ENCODE measurements around the gene SYT12. TPM values are rescaled to one million over a fixed set of nuclear protein-coding genes. Genes with fewer than 3 reads are reported as not detected.

The SYT12 gene
- total and polyA plus RNA-seq, 2 of the 13 experiments (the other 11 are each of a cell fraction or from before 2014, with no cell fraction given), result 0.01 to 0.02 TPM

- TF ChIP-seq, protein P1, sequence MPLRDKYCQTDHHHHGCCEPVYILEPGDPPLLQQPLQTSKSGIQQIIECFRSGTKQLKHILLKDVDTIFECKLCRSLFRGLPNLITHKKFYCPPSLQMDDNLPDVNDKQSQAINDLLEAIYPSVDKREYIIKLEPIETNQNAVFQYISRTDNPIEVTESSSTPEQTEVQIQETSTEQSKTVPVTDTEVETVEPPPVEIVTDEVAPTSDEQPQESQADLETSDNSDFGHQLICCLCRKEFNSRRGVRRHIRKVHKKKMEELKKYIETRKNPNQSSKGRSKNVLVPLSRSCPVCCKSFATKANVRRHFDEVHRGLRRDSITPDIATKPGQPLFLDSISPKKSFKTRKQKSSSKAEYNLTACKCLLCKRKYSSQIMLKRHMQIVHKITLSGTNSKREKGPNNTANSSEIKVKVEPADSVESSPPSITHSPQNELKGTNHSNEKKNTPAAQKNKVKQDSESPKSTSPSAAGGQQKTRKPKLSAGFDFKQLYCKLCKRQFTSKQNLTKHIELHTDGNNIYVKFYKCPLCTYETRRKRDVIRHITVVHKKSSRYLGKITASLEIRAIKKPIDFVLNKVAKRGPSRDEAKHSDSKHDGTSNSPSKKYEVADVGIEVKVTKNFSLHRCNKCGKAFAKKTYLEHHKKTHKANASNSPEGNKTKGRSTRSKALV (CRISPR knock-in tag; IDR thresholded peaks at IDR 0.05), result no peak
- 0 out of 2 replicates have a peak, but pooled peaks have one; percentile 26 for TF ChIP-seq FOXA1 (IDR thresholded peaks at IDR 0.05)
- peak; percentile 84 for TF ChIP-seq FOXA1 (CRISPR knock-in tag; IDR thresholded peaks at IDR 0.05)
- TF ChIP-seq ZNF275 (CRISPR knock-in tag; IDR thresholded peaks at IDR 0.05; ENCODE audit: borderline replicate concordance), result no peak
- TF ChIP-seq AHDC1 (CRISPR knock-in tag; IDR thresholded peaks at IDR 0.05; ENCODE audit: borderline replicate concordance), result no peak
- TF ChIP-seq CHCHD3 (CRISPR knock-in tag; IDR thresholded peaks at IDR 0.05), result no peak
- no peak for TF ChIP-seq JDP2 (CRISPR knock-in tag; IDR thresholded peaks at IDR 0.05; ENCODE audit: borderline replicate concordance)
- no peak for TF ChIP-seq FOXP1 (IDR thresholded peaks at IDR 0.05)
- peak; percentile 66; the same call in 1 of the 2 replicates for TF ChIP-seq FOXP1 (CRISPR knock-in tag; IDR thresholded peaks at IDR 0.05)
- no peak for TF ChIP-seq CCAR2 (optimal IDR thresholded peaks at IDR 0.05; ENCODE audit: low read depth, low read length)
- no peak for TF ChIP-seq KLF12 (CRISPR knock-in tag; IDR thresholded peaks at IDR 0.05; ENCODE audit: borderline replicate concordance)
- TF ChIP-seq RORA (CRISPR knock-in tag; IDR thresholded peaks at IDR 0.05), result no peak
- TF ChIP-seq RFXAP (CRISPR knock-in tag; IDR thresholded peaks at IDR 0.05; ENCODE audit: borderline replicate concordance), result no peak
- TF ChIP-seq, protein P2, sequence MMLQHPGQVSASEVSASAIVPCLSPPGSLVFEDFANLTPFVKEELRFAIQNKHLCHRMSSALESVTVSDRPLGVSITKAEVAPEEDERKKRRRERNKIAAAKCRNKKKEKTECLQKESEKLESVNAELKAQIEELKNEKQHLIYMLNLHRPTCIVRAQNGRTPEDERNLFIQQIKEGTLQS (CRISPR knock-in tag; IDR thresholded peaks at IDR 0.05), result no peak
- no peak for TF ChIP-seq ARNT (IDR thresholded peaks at IDR 0.05)
- TF ChIP-seq ZNF747 (CRISPR knock-in tag; IDR thresholded peaks at IDR 0.05; ENCODE audit: borderline replicate concordance), result no peak
- no peak for TF ChIP-seq ZNF367 (CRISPR knock-in tag; IDR thresholded peaks at IDR 0.05; ENCODE audit: borderline replicate concordance)
- TF ChIP-seq NFIB (CRISPR knock-in tag; IDR thresholded peaks at IDR 0.05; ENCODE audit: borderline replicate concordance), result no peak
- TF ChIP-seq, protein P3, sequence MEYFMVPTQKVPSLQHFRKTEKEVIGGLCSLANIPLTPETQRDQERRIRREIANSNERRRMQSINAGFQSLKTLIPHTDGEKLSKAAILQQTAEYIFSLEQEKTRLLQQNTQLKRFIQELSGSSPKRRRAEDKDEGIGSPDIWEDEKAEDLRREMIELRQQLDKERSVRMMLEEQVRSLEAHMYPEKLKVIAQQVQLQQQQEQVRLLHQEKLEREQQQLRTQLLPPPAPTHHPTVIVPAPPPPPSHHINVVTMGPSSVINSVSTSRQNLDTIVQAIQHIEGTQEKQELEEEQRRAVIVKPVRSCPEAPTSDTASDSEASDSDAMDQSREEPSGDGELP (IDR thresholded peaks at IDR 0.05; ENCODE audit: borderline replicate concordance, low read depth), result peak; percentile 32; the same call in 1 of the 2 replicates
- TF ChIP-seq ZFX (CRISPR knock-in tag; IDR thresholded peaks at IDR 0.05; ENCODE audit: low read depth), result peak; percentile 42
- peak; percentile 37; the same call in 1 of the 2 replicates for TF ChIP-seq MED1 (CRISPR knock-in tag; IDR thresholded peaks at IDR 0.05)
- peak; percentile 31; the same call in 1 of the 2 replicates for TF ChIP-seq MYC (CRISPR knock-in tag; IDR thresholded peaks at IDR 0.05; ENCODE audit: borderline replicate concordance)
- no peak for TF ChIP-seq DMAP1 (CRISPR knock-in tag; IDR thresholded peaks at IDR 0.05)
Measured at GRCh38 chr11:67041602-67042001, 18.7 kb downstream of the SYT12 start (continued).

Measured in HepG2 (cell line).